OCI-LY7 (cell line): Measurements from ENCODE around the gene ADSS1.

ENCODE experiments used
- CTCF ChIP-seq: fragments of 200-600 bp; sonication (generic); conservative IDR thresholded peaks from 2 replicates; pipeline ENCODE4 v1.5.1; 2014; ENCODE audit warnings: mild to moderate bottlenecking, antibody characterized with exemption, low read length, moderate library complexity, mixed read lengths
- EZH2phosphoT487 ChIP-seq: fragments of 200-600 bp; sonication (generic); IDR thresholded peaks from 2 replicates; pipeline ENCODE4 v1.6.1; 2018; ENCODE audit warnings: low read depth, borderline replicate concordance, mild to moderate bottlenecking, mixed run types, antibody characterized with exemption, low read length, moderate library complexity, mixed read lengths

- TF ChIP-seq CTCF (no peak), EZH2phosphoT487 (no peak)
Observed at GRCh38 chr14:104752735-104753527, 28.9 kb downstream of the ADSS1 start, which contains the start of gene SIVA1.
